Stimulated activated CD8-positive, alpha-beta memory T cell treated with anti-CD3 and anti-CD28 coated beads, Interleukin-2, amount 100 ng/mL, for 1 hour (primary cell): ENCODE data around the gene GJA5.

Experiments
- DNase-seq, 2 donors: peaks; one replicate each; pipeline ENCODE4 v3.0.0-alpha.2; 2020; ENCODE audit warnings: low read depth in 2 of 2

Gene GJA5

DNA sequence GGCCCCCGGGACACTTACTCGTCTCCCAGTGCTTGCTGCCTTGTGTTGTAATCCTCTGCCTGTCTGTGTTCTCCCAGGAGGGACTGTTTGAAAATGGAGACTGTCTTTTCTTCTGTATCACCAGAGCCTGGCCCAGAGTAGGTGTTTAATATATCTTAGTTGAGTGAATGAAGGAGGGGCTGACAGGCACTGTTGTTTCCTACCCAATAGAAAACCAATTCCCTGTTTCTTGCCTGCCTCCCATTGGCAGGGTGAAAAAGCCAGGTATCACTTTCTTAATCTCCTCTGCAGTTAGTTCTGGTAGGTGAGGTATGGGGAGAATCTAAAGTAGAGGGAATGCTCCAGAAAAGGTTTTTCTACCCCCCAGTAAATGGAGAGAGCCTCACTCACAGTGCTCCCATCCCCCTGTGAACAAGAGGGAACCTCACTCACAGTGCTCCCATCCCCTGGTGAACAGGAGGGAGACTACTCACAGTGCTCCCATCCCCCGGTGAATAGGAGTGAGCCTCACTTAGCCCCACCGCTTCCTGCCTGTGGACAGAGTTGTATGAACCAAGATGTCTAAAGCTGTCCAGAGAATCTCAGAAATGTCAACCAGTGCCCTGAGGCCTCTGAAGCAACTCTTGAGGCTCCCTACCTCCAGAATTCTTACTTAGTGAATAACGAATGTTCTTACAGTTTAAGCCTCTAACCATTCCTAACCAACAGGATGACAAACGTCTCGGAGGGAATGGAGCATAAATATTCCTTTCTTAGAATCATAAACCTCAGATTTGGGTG is at the start of gene GJA5:
TSS of gene GJA5 (minus strand) at position 122 of the 780 bp plus-strand sequence. CDS start 1,364 bp downstream, outside the sequence.
- DNase-seq = no peak

DNA sequence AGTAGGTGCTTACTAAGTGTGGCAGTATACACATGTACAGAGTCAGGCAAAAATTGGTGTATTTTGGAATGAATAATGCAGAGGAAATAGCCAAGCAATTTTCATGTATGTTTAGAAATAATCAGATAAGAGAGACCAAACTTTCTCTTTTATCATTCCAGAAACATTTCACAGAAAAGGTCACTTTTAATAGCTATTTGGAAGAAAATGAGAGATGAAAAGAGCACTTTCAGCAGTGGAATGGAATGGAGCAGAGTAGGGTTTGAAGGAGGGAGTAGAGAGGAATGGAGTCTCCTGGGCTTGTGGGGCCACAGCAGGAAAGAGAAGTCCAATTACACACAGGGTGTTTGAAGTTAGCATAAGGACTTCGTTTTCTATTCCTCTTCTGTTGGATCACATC is 48.8 kb upstream of the GJA5 start:
- DNase-seq = no peak

- DNase-seq = no peak
Measured at GRCh38 chr1:147808025-147808424, 47.6 kb upstream of the GJA5 start.

GRCh38 chr1:147807405-147807804 is 47.0 kb upstream of the GJA5 start:
- no peak for DNase-seq

GRCh38 chr1:147804942-147805723 is 44.7 kb upstream of the GJA5 start:
- no peak for DNase-seq

- DNase-seq = no peak
Measured at GRCh38 chr1:147800804-147801203, 40.4 kb upstream of the GJA5 start.

DNA sequence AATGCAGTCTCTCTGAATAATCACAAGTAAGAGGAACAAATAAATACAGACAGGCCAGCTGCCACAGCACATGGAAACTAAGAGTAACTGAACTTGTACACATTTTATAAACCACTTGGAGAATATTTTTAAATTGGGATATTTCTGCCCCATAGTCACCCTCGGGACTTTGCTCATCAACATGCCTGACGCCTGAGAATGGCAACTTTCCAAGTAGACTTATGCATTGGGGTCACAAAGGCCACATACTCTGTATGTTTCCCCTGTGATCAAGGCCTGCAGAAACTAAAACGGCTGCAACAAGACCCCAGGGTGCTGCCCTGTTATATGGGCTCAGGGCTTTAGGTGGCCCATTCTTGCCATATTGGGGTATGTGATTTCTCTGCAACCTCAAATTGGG is 38.3 kb upstream of the GJA5 start:
- DNase-seq = no peak

DNA sequence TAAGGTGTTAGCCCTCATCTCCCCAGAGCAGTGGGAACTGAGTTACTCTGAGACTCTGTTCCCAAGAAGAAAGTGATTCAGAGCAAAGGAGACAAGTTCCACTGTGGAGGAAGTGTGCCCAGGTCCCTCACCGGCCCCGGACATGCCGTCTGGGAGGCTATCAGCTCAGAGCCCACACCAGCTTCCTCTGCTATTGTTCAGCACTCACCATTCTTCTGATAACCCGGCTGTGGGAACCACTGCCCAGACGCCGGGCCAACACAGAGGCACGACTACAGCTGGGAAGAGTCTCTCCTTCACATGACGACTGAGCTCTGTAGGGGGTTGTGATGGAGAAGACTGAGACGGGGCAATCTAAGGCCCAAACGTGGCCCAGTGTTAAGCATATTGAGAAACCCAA is 34.2 kb upstream of the GJA5 start:
- no peak for DNase-seq

DNA sequence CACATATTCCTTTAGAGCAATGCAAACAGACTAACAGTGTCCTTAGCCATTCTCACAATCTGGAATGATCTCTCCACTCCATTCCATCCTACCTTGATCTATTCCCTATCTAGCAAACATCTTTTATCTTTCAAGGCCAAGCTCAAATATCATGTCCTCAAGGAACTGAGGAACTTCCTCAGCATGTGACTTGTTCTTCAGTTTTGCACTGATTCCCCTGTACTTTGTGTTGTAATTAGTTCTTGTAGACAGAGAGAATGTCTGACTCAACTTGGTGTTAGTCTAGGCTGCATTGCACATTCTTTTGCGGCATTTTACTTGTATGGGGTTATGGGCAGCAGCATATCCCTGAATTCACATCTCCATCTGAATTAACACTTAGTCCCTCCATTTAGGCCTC is 31.5 kb upstream of the GJA5 start:
- no peak for DNase-seq

GRCh38 chr1:147787765-147788164 is 27.4 kb upstream of the GJA5 start:
- DNase-seq = no peak

DNA sequence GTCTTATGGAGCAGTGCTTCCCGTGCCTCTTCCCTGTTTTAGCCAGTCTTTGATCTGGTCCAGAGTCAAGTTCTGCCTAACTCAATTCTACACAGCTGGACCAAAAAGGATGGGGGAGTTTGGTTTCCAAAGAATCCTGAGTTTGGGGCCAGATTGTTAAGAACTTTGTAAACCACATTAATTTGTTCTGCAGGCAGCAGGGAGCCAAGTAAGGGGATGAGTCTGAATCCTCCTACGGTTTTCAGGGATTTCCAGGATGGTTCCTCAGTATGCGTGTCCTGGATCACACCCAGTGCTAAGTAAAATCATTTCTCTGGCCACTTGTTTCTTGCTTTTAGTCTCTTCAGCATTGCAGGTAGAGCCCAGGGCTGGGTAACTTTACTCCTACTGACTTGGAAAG is 26.1 kb upstream of the GJA5 start:
- no peak for DNase-seq

- no peak for DNase-seq
Measured at GRCh38 chr1:147785794-147786506, 25.5 kb upstream of the GJA5 start.

DNA sequence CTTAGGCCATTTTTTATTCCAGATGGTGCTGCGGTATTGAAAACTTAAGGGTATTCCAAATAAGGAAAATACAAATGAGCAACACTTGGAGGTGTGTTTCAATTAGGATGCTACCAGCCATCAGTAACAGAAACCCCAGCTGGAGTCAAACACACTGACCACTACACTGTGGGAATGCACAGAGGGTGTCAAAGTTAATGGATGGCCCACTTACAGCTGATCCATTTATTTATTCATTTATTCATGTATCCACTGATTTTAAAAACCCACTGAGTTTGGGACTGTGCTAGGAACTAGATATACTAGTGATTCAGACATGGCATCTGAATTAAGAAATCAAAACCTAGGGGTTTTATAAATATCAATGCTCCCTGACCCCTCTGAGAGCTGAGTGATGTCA is 24.5 kb upstream of the GJA5 start:
- no peak for DNase-seq

DNA sequence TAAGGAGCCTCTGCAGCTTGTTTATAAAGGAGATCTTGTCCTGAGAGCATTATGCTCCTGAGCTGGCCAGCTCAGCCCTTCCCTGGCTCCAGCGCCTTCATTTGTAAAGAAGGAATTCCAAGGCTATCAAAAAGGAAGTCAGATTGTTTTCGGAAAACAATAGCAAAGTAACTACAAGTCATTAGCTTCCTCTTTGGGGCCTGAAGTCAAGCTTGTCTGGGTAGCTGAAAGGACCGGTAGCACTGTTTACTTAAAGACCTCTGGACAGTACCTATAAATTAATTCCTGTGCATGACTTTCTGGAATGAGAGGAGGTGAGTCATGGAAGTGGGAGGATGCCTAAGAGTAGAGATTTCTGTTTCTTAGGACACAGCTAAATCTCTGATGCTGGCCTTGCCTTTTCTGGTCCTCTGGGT is 20.7 kb upstream of the GJA5 start:
- no peak for DNase-seq

- no peak for DNase-seq
Measured at GRCh38 chr1:147777694-147778093, 17.3 kb upstream of the GJA5 start.

GRCh38 chr1:147773215-147773715 is 12.9 kb upstream of the GJA5 start:
- DNase-seq = no peak

GRCh38 chr1:147772570-147772969 is 12.2 kb upstream of the GJA5 start:
- DNase-seq = no peak

- DNase-seq = no peak
Measured at GRCh38 chr1:147771226-147772125, 11.1 kb upstream of the GJA5 start.

DNA sequence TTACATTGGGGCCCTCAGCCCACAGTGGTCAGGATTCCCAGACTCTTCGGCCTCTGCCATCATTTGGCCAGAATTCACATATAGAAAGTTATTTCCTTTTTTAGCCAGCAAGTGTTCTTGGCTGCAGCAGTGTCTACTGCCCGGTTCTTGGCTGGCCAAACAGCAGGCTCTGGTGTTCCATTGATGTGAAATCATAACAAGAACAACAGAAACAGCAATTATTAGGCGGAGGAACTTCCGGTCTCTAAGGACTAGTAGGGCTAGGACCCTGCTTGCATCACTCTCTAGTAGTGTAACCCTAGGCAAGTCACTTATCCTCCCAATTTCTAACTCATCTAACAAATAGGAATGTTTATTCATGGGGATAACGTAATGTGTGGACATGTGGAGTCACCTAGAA is 8.7 kb upstream of the GJA5 start:
- no peak for DNase-seq

- DNase-seq = no peak
Measured at GRCh38 chr1:147768582-147768981, 8.2 kb upstream of the GJA5 start.

DNA sequence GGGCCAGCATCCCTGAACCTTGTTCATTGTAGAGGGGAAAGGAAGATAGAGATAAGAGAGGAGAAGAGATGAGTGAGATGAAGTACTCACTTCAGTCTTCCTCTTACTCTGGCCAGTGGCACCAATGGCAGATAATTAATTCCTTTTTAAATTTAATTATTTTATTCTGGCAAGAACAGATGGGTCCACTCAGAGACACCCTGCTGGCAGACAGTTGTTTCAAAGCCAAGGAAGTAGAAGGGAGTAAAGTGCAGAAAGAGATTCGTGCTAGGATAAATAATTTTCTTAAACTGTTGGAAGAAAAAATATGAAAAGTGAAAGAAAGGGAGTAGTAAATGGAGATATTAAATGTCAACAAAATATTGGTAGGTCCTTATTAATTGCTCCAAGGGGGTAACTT is 7.7 kb upstream of the GJA5 start:
- DNase-seq = no peak
